HEK293T (cell line): ENCODE results near the gene ATG16L2.

ENCODE experiments used
- ARNT ChIP-seq: fragments of 450-650 bp; IDR thresholded peaks from 2 replicates; pipeline ENCODE4 v1.6.1; 2017; ENCODE audit warnings: mild to moderate bottlenecking
- BHLHE40 ChIP-seq: fragments of 450-650 bp; IDR thresholded peaks from 2 replicates; pipeline ENCODE4 v1.6.1; 2016; ENCODE audit warnings: mild to moderate bottlenecking, moderate library complexity, borderline replicate concordance
- CTBP1 ChIP-seq: fragments of 450-650 bp; IDR thresholded peaks from 2 replicates; pipeline ENCODE4 v1.6.1; 2016; ENCODE audit warnings: borderline replicate concordance
- FOXA1 ChIP-seq: fragments of 450-650 bp; IDR thresholded peaks from 2 replicates; pipeline ENCODE4 v1.6.1; 2016; ENCODE audit warnings: mild to moderate bottlenecking
- FOXM1 ChIP-seq: fragments of 450-650 bp; IDR thresholded peaks from 2 replicates; pipeline ENCODE4 v1.6.1; 2017; ENCODE audit warnings: mild to moderate bottlenecking, borderline replicate concordance
- L3MBTL2 ChIP-seq: fragments of 450-650 bp; conservative IDR thresholded peaks from 2 replicates; pipeline ENCODE4 v1.6.1; 2016; ENCODE audit warnings: mild to moderate bottlenecking
- SP1 ChIP-seq: fragments of 450-650 bp; IDR thresholded peaks from 2 replicates; pipeline ENCODE4 v1.6.1; 2017
- TARDBP ChIP-seq: fragments of 450-650 bp; IDR thresholded peaks from 2 replicates; pipeline ENCODE4 v1.6.1; 2016
- ZNF384 ChIP-seq: fragments of 450-650 bp; IDR thresholded peaks from 2 replicates; pipeline ENCODE4 v1.6.1; 2016

DNA sequence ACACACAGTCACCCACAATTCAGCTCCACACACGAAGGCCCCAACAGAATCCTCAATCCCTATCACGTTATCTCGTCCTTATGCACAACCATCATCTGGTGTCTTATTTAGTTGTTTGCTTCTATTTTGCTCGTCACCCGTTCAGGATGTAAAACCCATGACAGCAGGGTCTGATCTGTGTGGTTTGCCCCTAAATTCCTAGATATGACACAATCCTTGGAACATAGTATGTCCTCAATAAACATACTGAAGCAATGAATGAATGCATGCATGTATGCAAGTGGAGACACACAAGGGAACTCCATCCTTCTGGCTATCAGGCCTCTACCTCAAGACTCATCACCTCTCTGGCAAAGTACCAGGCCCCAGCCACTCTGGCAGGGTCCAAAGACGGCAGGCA is 40.5 kb upstream of the ATG16L2 start:
- TF ChIP-seq ARNT, result no peak
- no peak for TF ChIP-seq FOXA1
- no peak for TF ChIP-seq FOXM1
- TF ChIP-seq ZNF384, result no peak
- no peak for TF ChIP-seq CTBP1
- TF ChIP-seq L3MBTL2, result no peak
- no peak for TF ChIP-seq BHLHE40
- TF ChIP-seq SP1, result no peak
- no peak for TF ChIP-seq TARDBP
